OCI-LY7 (cell line): ENCODE results near the gene TEX29.

Source experiments
- CTCF ChIP-seq: fragments of 200-600 bp; sonication (generic); conservative IDR thresholded peaks from 2 replicates; pipeline ENCODE4 v1.5.1; 2014; ENCODE audit warnings: mild to moderate bottlenecking, antibody characterized with exemption, low read length, moderate library complexity, mixed read lengths
- EZH2phosphoT487 ChIP-seq: fragments of 200-600 bp; sonication (generic); IDR thresholded peaks from 2 replicates; pipeline ENCODE4 v1.6.1; 2018; ENCODE audit warnings: low read depth, borderline replicate concordance, mild to moderate bottlenecking, mixed run types, antibody characterized with exemption, low read length, moderate library complexity, mixed read lengths

- TF ChIP-seq CTCF (no peak), EZH2phosphoT487 (no peak)
Measured at GRCh38 chr13:111337206-111337605, 16.8 kb downstream of the TEX29 start.
